Measurements from ENCODE around the gene TAGLN. TPM values are rescaled to one million over a fixed set of nuclear protein-coding genes. Genes with fewer than 3 reads are reported as not detected.

TAGLN gene
- total RNA-seq = 1,450 and 1,955 TPM in 2 replicates

GRCh38 chr11:117199053-117199915, at the start of gene TAGLN:
TSS of gene TAGLN (plus strand) at chr11:117199370. CDS start at chr11:117203014, 3,644 bp downstream.

GRCh38 chr11:117178210-117179034, 20.7 kb upstream of the TAGLN start, which contains the start of gene SIDT2:
TSS of gene SIDT2 (plus strand) at chr11:117178743. CDS start at chr11:117179264, 521 bp downstream.

DNA sequence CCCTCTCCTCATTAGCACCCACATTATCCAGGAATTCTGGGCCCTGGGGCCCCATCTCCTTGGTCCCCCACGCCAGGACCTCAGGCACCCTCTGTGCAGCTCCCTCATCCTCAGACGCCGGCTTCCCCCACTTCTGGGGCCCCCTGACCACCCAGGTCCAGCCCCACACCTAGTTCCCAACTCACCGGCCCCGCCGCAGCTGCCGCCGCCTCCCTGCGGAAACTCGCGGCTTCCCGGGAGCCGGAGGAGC, 32.6 kb downstream of the TAGLN start, which contains the start of gene PCSK7:
TSS of gene PCSK7 (minus strand) at position 232 of the 250 bp plus-strand sequence. CDS start 2,229 bp downstream, outside the sequence.

DNA sequence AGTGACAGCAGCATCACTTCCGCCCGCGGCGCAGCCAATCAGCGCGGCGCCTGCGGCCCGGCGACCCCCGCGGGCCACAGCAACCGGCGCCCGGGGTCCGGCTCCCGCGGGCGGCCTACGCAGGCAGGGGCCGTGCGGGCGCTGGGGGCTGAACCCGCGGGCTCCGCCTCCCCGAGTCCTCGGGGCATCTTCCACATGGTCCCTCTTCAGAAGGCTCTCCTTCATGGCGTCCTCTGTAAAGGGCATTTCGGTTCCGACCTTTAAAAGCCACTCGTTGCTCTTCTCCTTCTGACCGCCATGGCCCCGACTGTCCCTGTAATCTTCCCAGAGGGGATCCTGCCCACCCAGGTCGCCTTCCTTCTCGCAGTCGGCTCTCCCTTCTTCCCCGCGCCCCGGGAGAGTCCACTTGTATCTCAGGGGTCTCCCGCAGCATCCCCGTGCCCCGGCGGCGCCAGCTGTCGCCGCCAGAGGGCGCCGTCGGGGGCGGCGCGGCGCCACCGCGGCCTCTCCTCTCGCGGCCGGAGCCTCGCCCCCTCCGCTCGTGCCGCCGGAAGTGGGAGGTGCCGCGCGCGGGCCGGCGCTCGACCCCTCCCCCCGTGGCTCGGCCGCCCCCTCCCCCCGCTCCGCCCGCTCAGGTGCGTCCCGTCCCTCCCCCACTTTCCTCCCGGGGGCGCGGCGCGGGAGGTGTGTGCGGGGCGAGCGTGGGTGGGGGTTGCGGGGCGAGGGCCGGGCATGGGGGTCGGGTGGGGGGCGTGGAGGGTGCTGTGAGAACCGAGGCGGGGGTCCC, 33.1 kb downstream of the TAGLN start, which contains the start of gene RNF214:
TSS of gene RNF214 (plus strand) at position 580 of the 787 bp plus-strand sequence. CDS start 1,602 bp downstream, outside the sequence.

Other genes with a start within 250 kb of the TAGLN start
- 9.0 and 14.1 TPM in 2 replicates for gene SIK3, start 100.9 kb upstream of the TAGLN start, total RNA-seq
- gene PAFAH1B2, start 55.1 kb upstream of the TAGLN start, total RNA-seq = 69.7 and 74.3 TPM in 2 replicates
- 8.8 and 24.2 TPM in 2 replicates for gene SIDT2, start 20.6 kb upstream of the TAGLN start, total RNA-seq
- 41.1 and 43.0 TPM in 2 replicates for gene PCSK7, start 32.7 kb downstream of the TAGLN start, total RNA-seq
- 7.8 and 11.4 TPM in 2 replicates for gene RNF214, start 33.3 kb downstream of the TAGLN start, total RNA-seq
- gene BACE1-AS, start 92.0 kb downstream of the TAGLN start, total RNA-seq = 3.1 and 4.8 TPM in 2 replicates
- 17.9 and 39.4 TPM in 2 replicates for gene BACE1, start 116.9 kb downstream of the TAGLN start, total RNA-seq
- gene CEP164, start 128.5 kb downstream of the TAGLN start, total RNA-seq = 12.8 and 13.5 TPM in 2 replicates